Keratinocyte (primary cell): ENCODE data around the gene TCFL5.

ENCODE experiments used
- EZH2 ChIP-seq: IDR thresholded peaks from one replicate; pipeline ENCODE4 v1.6.1; 2012; ENCODE audit warnings: inconsistent platforms, mild to moderate bottlenecking, low read length, moderate library complexity
- TF ChIP-seq, protein P1 (sequence below), 3 experiments: IDR thresholded peaks in 1 of 3; conservative IDR thresholded peaks in 1 of 3; optimal IDR thresholded peaks in 1 of 3; 2 replicates in 2 of 3; 3 replicates in 1 of 3; pipeline versions ENCODE3 to v1.5.1; 2011; ENCODE audit warnings: low read length in 3 of 3, mild to moderate bottlenecking in 3 of 3, moderate library complexity in 2 of 3, control low read depth in 1 of 3, inconsistent platforms in 1 of 3; ENCODE audit not compliant: insufficient read depth in 2 of 3; ENCODE audit errors: extremely low read depth in 1 of 3

DNA sequence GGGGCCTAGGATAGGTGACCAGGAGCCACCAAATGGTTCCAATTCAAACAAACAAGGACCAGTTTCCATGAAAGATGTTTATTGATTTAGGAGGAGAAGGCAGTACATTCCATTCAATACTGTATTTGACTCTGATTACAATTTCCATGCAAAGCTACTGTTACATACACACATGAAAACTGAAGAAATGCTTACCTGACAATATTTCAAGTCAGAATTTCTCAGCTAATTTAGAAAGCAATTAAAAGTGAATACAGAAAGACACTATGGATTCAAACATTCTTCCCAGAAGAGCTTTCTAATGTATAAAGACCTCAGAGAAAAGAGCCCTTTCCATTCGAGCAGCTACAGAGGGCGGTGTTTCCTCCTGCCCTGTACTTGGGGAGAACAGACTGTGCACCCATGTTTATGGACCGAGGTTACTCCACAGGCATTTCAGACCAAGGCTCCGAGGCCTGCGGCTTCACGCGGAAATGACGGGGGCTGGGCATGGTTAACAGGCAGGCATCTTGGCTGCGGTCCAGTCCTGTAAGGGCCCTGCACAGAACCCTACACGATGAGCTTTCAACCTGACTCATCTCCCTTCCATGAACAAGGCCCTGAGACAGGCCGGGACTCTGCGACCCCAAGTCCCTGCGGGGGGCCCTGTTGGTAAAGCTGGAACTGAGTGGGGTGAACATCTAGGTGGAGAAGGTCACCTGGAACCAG, 25.7 kb upstream of the TCFL5 start:
- TF ChIP-seq, protein P1, sequence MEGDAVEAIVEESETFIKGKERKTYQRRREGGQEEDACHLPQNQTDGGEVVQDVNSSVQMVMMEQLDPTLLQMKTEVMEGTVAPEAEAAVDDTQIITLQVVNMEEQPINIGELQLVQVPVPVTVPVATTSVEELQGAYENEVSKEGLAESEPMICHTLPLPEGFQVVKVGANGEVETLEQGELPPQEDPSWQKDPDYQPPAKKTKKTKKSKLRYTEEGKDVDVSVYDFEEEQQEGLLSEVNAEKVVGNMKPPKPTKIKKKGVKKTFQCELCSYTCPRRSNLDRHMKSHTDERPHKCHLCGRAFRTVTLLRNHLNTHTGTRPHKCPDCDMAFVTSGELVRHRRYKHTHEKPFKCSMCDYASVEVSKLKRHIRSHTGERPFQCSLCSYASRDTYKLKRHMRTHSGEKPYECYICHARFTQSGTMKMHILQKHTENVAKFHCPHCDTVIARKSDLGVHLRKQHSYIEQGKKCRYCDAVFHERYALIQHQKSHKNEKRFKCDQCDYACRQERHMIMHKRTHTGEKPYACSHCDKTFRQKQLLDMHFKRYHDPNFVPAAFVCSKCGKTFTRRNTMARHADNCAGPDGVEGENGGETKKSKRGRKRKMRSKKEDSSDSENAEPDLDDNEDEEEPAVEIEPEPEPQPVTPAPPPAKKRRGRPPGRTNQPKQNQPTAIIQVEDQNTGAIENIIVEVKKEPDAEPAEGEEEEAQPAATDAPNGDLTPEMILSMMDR (optimal IDR thresholded peaks at IDR 0.05 in 1 of 3, IDR thresholded peaks at IDR 0.05 in 1 of 3, conservative IDR thresholded peaks at IDR 0.05 in 1 of 3; ENCODE audit: extremely low read depth in 1 of 3, insufficient read depth in 2 of 3, low read length in 3 of 3) = no peak
- no peak for TF ChIP-seq EZH2
